NCI-H1417 treated with DMSO at 0.1 percent for 48 hours (cell line): ENCODE measurements around the gene SCN8A.
"Not testable (repeated sequence)": the region's sequence is repeated elsewhere in the genome, so short reads cannot be mapped to it uniquely, and the experiment has no call there.

Experiments used
- DNase-seq: peaks from one replicate; lab custom pipeline; 2025; lab: John Stamatoyannopoulos, UW

Gene SCN8A

DNA sequence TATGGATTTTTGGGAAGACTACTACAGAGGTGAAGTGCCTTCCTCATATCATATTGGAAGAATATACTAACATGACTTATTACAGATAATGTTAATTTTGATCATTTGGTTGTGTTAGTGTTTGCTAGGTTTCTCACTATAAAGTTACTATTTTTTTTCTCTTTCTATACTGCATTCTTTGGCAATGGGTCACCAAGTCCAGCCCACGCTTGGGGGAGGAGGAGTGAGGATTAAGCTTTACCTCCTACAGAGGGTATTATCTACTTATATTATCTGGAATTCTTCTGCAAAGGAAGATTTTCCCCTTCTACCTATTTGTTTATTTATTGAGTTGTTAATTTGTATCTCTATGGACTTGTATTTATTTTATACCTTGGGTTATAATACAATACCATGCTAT lies 31.5 kb downstream of the SCN8A start:
- no peak for DNase-seq

DNA sequence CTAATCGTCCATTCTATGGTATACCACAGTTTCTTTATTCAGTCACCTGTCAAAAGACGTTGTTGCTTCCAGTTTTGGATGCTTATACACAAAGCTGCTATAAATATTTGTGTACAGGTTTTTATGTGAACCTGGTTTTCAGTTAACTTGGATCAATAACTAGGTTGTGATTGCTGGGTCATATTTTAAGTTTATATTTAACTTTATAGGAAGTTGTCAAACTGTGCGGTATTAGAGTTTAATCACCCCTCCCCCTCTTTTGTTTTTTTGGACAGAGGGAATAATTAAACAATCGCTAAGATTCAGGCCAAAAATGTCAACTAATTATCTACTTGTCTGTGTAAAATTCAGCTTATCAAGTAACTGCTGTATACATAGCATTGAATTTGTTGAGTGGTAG lies 34.3 kb downstream of the SCN8A start:
- DNase-seq: no peak

GRCh38 chr12:51626115-51626514 lies 35.1 kb downstream of the SCN8A start:
- DNase-seq: no peak

DNA sequence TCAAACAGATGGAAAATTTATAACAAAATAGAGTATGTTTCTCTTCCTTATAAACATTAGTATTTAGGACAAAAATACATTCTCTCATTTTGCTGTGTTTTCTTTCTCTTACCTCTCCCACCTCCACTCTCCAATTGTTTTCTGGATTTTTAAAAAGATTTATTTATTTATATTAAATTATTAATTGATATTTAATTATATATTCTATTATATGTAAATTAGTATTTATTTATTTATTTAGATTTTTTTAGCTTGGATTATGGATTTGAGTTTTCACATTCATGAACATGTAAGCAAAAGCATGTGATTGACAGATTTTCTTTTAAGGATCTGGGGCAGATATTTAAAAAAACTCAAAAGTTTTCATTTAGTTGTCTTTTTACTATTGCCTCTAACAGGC lies 35.6 kb downstream of the SCN8A start:
- DNase-seq: no peak

DNA sequence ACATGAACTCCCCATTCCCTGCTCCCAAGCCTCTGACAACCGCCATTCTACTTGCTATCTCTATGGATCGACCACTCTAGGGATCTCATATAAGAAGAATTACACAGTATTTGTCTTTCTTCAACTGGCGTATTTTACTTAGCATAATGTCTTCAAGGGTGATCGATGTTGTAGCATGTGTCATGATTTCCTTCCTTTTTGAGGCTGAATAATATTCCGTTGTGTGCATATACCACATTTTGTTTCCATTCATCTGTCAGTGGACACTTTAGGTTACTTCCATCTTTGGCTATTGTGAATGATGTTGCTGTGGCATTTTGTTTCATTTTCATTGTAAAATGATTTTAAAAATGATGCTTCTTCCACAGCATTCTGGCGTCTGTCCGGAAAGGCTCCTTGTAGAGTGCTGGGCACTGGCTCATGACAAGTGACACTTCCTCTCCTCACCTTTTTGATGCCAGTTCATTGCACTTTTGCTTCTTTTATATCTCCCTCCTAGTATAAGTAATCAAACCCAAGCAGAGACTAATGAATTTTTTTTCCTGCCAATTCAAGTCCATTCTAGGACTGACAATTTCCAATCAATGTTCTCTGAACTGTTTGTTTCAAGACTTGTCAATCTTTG lies 39.3 kb downstream of the SCN8A start:
- DNase-seq: no peak

DNA sequence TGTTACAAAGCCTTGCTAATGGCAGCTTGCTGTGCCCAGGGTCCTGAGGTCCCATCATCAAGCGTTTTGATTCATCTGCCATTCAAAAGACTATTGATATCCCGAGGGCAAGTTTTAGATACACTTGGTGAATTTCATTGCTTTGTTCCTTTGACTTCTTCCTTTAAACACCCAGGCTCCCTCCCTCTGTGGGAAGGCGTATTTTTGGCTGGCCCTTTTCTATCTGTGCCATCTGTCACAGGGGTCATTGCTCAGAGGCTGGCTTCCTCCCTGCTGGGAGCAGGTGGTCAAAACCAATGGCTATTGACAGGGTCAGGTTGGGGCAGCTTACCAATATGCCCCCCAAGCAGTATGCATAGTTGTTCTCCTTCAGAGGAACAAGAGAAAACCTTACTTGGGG lies 40.0 kb downstream of the SCN8A start:
- DNase-seq: no peak

DNA sequence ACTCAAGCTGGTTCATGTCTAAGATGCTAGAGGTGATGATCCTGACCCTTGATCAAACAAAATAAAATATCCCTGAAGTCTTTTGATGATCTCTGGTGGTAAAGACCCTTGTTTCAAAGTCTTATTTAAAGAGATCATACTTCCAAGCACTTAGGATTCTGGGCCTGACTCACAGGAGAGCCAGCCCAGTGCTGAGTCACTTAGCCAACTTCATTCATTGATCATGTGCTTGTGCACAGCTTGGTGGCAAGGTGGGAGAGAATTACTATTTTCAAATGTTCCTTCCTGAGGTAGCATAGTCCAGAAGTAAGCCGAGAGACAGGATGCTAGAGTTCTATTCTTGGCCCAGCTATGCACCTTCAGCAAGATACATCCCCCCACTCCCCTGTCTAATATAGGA lies 40.6 kb downstream of the SCN8A start:
- no peak for DNase-seq

DNA sequence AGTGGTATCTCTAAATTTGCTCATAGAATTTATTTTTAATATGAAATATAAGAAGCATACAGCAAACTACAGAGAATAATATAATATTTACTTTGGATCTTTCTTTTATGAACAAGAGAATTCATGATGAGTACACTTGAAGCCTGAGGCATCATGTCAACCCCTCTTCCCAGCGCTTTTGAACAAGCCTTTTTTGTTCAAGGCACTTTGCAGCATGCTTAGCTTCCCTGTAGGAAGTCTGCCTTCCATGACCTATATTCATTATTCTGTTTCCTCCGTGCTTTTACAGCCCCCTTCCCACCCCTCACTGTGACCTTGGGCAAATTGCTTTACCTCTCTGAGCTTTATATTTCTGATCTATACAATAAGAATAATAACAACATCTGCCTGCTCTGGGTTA lies 41.6 kb downstream of the SCN8A start:
- DNase-seq: no peak

DNA sequence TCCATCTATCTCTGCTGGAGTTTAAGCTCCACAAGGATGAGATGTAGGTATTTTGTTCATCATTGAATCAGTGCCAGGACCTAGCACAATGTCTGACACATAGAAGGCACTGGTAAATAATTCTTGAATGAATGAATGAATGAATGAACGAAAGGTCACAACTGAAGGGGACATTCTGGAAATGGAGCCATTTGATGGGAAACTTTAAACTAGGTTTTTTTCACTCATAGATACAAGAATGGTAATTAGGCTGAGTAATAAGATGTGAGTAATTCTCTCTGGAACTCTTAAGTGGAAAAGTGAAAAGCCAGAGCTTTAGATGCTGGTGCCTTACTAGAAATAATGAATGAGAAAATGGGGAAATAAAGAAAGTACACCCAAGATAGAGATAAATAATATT lies 44.3 kb downstream of the SCN8A start:
- DNase-seq: no peak

- DNase-seq: no peak
Measured at GRCh38 chr12:51636581-51636980, 45.5 kb downstream of the SCN8A start.

DNA sequence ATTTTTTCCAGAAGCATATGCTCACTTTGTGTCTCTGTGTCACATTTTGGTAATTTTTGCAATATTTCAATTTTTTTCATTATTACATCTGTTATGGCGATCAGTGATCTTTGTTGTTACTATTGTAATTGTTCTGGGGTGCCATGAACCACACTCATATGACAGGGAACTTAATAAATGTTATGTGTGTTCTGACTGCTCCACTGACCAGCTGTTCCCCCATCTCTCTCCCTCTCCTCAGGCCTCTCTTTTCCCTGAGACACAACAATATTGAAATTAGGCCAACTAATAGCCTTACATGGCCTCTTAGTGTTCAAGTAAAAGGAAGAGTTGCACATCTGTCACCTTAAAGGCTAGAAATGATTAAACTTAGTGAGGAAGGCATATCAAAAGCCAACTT lies 46.0 kb downstream of the SCN8A start:
- DNase-seq: no peak

DNA sequence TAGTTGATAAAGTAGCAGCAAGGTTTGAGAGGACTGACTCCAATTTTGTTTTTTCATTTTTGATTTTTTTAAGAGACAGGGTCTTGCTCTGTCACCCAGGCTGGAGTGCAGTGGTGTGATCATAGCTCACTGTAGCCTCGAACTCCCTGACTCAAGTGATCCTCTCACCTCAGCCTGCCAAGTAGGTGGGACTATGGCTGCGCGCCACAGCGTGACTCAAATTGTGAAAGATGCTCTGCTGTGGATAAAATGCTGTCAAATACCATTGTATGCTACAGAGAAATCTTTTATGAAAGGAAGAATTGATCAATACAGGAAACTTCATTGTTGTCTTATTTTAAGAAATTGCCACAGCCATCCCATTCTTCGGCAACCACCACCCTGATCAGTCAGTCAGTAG lies 48.3 kb downstream of the SCN8A start:
- DNase-seq: no peak

DNA sequence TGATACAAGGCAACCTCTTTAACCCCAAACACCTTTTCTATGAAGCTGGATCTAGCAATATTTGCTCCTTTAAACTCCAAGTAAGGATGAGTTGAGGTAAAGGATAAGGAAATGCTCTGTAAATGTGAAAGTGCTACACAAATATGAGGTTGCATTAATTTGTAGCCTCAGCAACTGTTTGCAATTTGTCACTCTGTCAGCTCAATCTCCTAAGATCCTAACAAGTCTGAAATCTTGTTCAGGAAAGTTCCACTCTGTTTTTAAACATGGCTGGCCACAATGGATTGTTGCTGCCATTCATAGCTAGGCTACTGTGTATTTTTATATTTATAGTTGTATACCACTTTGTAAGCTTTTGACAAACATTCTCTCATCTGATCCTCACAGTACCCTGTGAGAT lies 51.3 kb downstream of the SCN8A start:
- no peak for DNase-seq

GRCh38 chr12:51643951-51644350 lies 52.9 kb downstream of the SCN8A start:
- no peak for DNase-seq

DNA sequence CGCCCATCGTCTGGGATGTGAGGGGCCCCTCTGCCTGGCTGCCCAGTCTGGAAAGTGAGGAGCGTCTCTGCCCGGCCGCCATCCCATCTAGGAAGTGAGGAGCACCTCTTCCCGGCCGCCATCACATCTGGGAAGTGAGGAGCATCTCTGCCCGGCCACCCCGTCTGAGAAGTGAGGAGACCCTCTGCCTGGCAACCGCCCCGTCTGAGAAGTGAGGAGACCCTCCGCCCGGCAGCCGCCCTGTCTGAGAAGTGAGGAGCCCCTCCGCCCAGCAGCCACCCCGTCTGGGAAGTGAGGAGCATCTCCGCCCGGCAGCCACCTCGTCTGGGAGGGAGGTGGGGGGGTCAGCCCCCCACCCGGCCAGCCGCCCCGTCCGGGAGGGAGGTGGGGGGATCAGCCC lies 53.7 kb downstream of the SCN8A start:
- not testable (repeated sequence) for DNase-seq

DNA sequence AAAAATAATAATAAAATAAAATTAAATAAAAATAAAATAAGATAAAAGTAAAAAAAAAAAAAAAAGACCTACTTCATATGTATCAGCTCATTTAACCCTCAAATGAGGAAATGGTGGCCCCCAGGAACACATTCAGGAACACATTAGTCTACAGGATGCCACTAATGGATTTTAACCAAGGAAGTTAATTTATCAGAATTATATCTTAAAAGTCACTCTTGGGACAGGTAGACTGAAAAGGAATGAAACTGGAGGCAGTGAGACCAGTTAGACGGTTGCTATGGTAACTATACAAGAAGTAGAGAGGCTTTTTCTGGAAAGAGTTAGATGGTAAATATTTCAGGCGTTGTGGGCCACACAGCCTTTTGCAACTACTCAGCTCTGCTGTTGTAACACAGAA lies 54.9 kb downstream of the SCN8A start:
- no peak for DNase-seq

- no peak for DNase-seq
Measured at GRCh38 chr12:51647647-51648046, 56.6 kb downstream of the SCN8A start.

- DNase-seq: no peak
Measured at GRCh38 chr12:51653431-51653830, 62.4 kb downstream of the SCN8A start.

GRCh38 chr12:51661199-51661598 lies 70.2 kb downstream of the SCN8A start:
- DNase-seq: no peak

DNA sequence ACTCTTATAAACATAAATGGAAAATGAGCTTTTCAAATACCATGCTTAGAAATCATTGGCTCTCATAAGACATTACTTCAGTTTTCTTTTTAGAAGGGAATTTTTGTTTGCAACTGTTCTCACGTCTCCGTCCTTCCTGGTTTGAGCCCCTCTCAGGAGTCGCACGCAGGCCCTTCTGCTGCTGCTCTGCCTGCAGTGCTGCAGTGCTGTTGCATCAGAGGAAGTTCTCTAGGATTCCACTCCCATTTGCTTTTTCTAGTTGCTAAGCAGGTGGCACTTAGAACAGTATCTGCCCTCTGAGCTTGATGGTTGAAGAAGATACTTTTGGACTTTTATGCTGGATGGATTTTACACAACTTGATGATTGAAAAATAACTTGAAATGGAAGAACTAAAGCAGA lies 70.8 kb downstream of the SCN8A start:
- no peak for DNase-seq

GRCh38 chr12:51662728-51663154 lies 71.7 kb downstream of the SCN8A start:
- DNase-seq: no peak

GRCh38 chr12:51663390-51663789 lies 72.4 kb downstream of the SCN8A start:
- DNase-seq: no peak

GRCh38 chr12:51666696-51667095 lies 75.7 kb downstream of the SCN8A start:
- no peak for DNase-seq

DNA sequence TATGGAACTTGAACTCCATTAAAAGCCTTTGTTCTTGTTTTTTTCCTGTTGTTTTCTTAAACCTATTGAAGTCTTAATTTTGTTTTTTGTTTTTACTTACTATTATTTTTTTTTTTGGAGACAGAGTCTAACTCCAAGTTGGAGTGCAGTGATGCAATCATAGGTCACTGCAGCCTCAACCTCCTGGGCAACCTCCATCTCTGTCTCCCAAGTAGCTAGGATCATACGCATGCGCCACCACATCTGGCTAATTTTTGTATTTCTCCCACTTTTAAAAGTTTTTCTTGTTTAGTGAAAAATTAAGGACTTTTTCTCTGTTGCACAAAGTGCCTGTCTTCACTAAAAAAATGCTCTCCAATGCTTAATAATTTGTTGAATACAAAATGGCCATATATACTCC lies 76.2 kb downstream of the SCN8A start:
- DNase-seq: no peak

DNA sequence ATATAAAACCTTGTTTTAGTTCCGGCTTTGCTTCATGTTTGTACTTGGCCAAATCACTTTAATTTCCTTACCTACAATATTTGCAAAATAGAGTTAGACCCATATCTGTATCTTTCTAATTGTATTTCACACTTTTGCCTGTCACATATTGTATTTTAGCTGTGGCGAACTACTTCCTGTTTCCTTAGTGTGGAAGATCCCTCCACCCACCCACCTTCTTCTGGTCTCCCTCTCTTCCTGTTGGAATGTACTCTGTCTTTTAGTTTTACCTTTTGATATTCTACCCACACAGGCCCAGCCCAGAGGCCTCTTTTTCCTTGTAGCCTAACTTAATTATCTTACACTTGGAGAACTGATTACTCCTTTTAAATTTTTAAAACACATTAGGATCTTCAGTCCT lies 78.2 kb downstream of the SCN8A start:
- no peak for DNase-seq
